MM.1S (cell line): Measurements from ENCODE around the gene HYDIN.

Experiments
- EZH2 ChIP-seq: fragments of 300-600 bp; sonication (generic); optimal IDR thresholded peaks from 2 replicates; pipeline ENCODE3; 2017; ENCODE audit warnings: low read depth, mild to moderate bottlenecking, antibody characterized with exemption, low read length, mixed read lengths
- TF ChIP-seq, protein P1 (sequence below): fragments of 300-600 bp; sonication (generic); IDR thresholded peaks from 2 replicates; pipeline ENCODE4 v1.5.1; 2016; ENCODE audit warnings: antibody characterized with exemption, low read length, mixed read lengths

DNA sequence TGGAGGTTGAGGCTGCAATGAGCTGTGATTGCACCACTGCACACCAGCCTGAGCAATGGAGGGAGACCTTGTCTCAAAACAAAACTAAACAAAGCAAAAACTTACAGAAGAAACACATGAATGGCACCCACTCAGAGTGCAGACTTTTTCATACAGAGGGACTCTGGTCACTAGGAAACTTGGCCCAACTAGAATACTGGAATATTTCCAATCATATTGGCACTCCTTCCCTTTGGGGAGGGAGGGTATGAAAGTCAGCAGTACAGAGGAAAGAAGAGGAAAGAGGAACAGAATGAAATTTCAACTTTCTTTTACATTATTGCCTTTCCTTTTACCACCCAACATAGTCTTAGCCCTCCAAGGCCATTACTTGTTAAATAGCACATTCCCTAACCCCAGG lies 30.5 kb upstream of the HYDIN start:
- no peak for TF ChIP-seq EZH2
- TF ChIP-seq, protein P1, sequence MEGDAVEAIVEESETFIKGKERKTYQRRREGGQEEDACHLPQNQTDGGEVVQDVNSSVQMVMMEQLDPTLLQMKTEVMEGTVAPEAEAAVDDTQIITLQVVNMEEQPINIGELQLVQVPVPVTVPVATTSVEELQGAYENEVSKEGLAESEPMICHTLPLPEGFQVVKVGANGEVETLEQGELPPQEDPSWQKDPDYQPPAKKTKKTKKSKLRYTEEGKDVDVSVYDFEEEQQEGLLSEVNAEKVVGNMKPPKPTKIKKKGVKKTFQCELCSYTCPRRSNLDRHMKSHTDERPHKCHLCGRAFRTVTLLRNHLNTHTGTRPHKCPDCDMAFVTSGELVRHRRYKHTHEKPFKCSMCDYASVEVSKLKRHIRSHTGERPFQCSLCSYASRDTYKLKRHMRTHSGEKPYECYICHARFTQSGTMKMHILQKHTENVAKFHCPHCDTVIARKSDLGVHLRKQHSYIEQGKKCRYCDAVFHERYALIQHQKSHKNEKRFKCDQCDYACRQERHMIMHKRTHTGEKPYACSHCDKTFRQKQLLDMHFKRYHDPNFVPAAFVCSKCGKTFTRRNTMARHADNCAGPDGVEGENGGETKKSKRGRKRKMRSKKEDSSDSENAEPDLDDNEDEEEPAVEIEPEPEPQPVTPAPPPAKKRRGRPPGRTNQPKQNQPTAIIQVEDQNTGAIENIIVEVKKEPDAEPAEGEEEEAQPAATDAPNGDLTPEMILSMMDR: no peak
